ENCODE results near the gene TARBP1.
"Not testable (repeated sequence)": the region's sequence is repeated elsewhere in the genome, so short reads cannot be mapped to it uniquely, and the experiment has no call there.

Gene TARBP1

DNA sequence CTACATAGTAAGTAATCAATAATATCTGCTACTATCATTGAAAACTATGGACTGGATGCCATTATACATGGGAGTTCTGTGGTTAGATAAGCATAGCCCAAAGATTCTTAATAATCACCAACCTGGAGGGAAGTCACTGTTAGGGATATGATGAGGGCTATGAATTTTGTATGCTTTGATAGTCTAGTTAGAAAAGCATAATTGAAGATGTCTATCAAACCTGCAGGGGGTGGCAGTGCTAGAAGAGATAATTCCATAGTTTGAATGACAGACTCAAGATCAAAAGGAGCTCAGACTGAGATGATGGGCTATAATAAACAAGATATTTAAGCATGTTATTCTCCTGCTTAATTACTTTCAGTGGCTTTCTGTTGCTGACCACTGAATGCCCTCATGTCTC lies 121.1 kb downstream of the TARBP1 start:
- no peaks in the 10 kb centered on the region for H3K9me3 ChIP-seq (ENCODE audit: insufficient read depth, low read length, severe bottlenecking)
- DNase-seq (no peak), ATAC-seq (ENCODE audit: insufficient read depth, low read depth) (no peak)
- H3K4me2 ChIP-seq (ENCODE audit: insufficient read depth, low read length) = no peak overlapping the region
- H3K9ac ChIP-seq (ENCODE audit: low read depth, low read length) = no peak overlapping the region
- H3K4me3 ChIP-seq (ENCODE audit: low read depth in 1 of 2, low read length in 2 of 2) = no peak overlapping the region
- no peaks in the 10 kb centered on the region for H3K4me1 ChIP-seq (ENCODE audit: insufficient read depth, low read length)
- H3K27me3 ChIP-seq (ENCODE audit: insufficient read depth, low read length, poor library complexity) = peaks cover 4% of the 10 kb centered on the region
- no peak overlapping the region for H2AFZ ChIP-seq (ENCODE audit: low read depth, low read length)
- no peaks in the 10 kb centered on the region for H4K20me1 ChIP-seq (ENCODE audit: insufficient read depth, low read length)
- H3K36me3 ChIP-seq (ENCODE audit: insufficient read depth, low read length) = no peaks in the 10 kb centered on the region
- TF ChIP-seq, protein P1, sequence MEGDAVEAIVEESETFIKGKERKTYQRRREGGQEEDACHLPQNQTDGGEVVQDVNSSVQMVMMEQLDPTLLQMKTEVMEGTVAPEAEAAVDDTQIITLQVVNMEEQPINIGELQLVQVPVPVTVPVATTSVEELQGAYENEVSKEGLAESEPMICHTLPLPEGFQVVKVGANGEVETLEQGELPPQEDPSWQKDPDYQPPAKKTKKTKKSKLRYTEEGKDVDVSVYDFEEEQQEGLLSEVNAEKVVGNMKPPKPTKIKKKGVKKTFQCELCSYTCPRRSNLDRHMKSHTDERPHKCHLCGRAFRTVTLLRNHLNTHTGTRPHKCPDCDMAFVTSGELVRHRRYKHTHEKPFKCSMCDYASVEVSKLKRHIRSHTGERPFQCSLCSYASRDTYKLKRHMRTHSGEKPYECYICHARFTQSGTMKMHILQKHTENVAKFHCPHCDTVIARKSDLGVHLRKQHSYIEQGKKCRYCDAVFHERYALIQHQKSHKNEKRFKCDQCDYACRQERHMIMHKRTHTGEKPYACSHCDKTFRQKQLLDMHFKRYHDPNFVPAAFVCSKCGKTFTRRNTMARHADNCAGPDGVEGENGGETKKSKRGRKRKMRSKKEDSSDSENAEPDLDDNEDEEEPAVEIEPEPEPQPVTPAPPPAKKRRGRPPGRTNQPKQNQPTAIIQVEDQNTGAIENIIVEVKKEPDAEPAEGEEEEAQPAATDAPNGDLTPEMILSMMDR (IDR thresholded peaks at IDR 0.05; ENCODE audit: borderline replicate concordance, extremely low read depth, low read length, poor library complexity, severe bottlenecking) = no peak
- no peak for TF ChIP-seq EZH2 (IDR thresholded peaks at IDR 0.05; ENCODE audit: borderline replicate concordance, low read depth, low read length, severe bottlenecking)
- no peaks in the 10 kb centered on the region for H3K79me2 ChIP-seq (ENCODE audit: insufficient read depth, low read length)
- H3K27ac ChIP-seq (ENCODE audit: low read length) = no peak overlapping the region

DNA sequence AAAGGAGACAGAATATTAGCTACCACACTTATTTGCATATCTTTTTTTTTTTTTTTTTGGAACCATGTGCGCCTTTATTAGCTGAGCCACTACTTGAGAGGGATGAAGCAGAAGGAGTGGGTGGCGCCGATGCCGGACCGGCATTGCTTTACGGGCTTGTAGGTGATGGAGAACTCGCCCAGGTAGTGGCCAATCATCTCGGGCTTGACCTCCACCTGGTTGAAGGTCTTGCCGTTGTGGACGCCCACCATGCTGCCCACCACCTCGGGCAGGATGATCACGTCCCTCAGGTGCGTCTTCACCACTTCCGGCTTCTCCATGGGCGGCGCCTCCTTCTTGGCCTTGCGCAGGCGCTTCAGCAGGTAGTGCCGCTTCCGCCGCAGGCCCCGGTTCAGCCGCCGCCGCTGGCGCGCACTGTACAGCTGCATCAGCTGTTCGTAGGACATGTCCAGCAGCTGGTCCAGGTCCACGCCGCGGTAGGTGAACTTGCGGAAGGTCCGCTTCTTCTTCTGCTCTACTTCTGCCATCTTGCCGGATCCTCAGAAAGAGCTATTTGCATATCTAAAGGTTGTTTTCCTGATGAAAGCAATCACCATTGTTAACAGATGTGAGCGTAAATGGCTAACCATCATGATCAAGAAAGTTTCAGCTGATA lies 122.2 kb downstream of the TARBP1 start:
- ATAC-seq (ENCODE audit: insufficient read depth, low read depth) = not testable (repeated sequence)

DNA sequence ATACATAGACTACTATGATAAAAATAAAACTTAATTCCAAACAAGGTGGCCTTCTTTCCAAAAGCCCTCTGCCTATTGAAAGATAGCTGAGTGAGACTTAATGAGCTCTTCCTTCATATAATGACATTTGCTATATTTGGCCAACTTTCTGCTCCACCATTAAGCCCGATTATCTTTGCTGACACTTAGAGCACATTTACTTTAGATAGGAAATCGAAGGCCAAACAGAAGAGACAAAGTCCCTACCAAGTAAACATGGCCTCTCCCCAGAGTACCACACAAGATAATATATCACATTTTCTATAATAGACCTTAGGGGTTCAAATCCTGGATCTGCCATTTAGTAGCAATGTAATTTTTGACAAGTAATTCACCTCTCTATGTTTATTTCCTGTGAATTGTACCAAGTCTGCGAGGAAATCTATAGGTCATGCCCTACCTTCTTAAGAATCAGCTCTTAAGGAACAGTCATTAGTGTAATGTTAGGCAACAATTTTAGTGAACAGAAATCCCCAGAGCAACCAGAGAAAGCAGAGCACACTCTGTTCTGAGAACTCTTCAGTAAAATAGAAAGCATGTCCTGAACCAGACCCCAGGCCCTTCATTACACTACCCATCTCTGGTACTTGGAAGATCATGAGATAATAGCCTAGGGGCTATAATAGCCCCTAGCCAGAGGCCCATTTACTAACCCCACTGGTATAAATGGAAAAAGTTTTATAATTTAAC lies 123.0 kb downstream of the TARBP1 start:
- Histone ChIP-seq H3K79me2 (ENCODE audit: insufficient read depth, low read length) (no peaks in the 10 kb centered on the region), H3K4me3 (ENCODE audit: low read depth in 1 of 2, low read length in 2 of 2) (no peak overlapping the region), H3K27me3 (ENCODE audit: insufficient read depth, low read length, poor library complexity) (peaks cover 4% of the 10 kb centered on the region), H2AFZ (ENCODE audit: low read depth, low read length) (no peak overlapping the region), H3K4me2 (ENCODE audit: insufficient read depth, low read length) (no peak overlapping the region), H3K9me3 (ENCODE audit: insufficient read depth, low read length, severe bottlenecking) (no peaks in the 10 kb centered on the region), H3K4me1 (ENCODE audit: insufficient read depth, low read length) (no peaks in the 10 kb centered on the region), H3K9ac (ENCODE audit: low read depth, low read length) (no peak overlapping the region), H3K27ac (ENCODE audit: low read length) (no peak overlapping the region), H4K20me1 (ENCODE audit: insufficient read depth, low read length) (no peaks in the 10 kb centered on the region), H3K36me3 (ENCODE audit: insufficient read depth, low read length) (no peaks in the 10 kb centered on the region)
- ATAC-seq (ENCODE audit: insufficient read depth, low read depth) (no peak), DNase-seq (no peak)
- TF ChIP-seq EZH2 (IDR thresholded peaks at IDR 0.05; ENCODE audit: borderline replicate concordance, low read depth, low read length, severe bottlenecking) = no peak
- TF ChIP-seq, protein P1 (IDR thresholded peaks at IDR 0.05; ENCODE audit: borderline replicate concordance, extremely low read depth, low read length, poor library complexity, severe bottlenecking) = no peak

More for the DNA sequence above, 122.2 kb downstream of the TARBP1 start:
- H3K4me3 ChIP-seq (ENCODE audit: low read depth in 1 of 2, low read length in 2 of 2); H3K4me1 ChIP-seq (ENCODE audit: insufficient read depth, low read length); H3K79me2 ChIP-seq (ENCODE audit: insufficient read depth, low read length); H3K27ac ChIP-seq (ENCODE audit: low read length); H4K20me1 ChIP-seq (ENCODE audit: insufficient read depth, low read length); H3K9ac ChIP-seq (ENCODE audit: low read depth, low read length); H3K9me3 ChIP-seq (ENCODE audit: insufficient read depth, low read length, severe bottlenecking); H3K27me3 ChIP-seq (ENCODE audit: insufficient read depth, low read length, poor library complexity); H2AFZ ChIP-seq (ENCODE audit: low read depth, low read length); H3K4me2 ChIP-seq (ENCODE audit: insufficient read depth, low read length); H3K36me3 ChIP-seq (ENCODE audit: insufficient read depth, low read length); DNase-seq: not testable (repeated sequence)

DNA sequence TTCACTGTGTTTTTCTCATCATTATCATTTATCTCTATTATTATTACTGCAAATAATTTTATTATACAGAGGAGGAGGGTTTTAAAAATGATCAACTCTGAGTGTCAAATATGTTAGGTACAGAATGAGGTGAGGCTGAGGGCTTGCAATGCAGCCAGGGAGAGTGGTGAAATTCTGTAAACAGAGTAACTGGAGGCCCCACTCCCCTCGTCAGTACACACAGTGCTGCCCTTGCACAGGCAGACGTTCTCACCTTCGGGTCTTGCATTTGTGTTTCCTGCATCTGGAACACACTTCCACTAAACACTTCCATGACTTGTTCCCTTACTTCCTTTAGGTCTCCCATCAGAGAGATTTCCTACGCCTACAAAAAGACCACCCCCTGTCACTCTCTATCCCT lies 130.0 kb downstream of the TARBP1 start:
- Histone ChIP-seq H4K20me1 (ENCODE audit: insufficient read depth, low read length) (no peaks in the 10 kb centered on the region), H3K4me3 (ENCODE audit: low read depth in 1 of 2, low read length in 2 of 2) (no peak overlapping the region), H3K9me3 (ENCODE audit: insufficient read depth, low read length, severe bottlenecking) (no peaks in the 10 kb centered on the region), H3K4me1 (ENCODE audit: insufficient read depth, low read length) (no peaks in the 10 kb centered on the region), H2AFZ (ENCODE audit: low read depth, low read length) (no peak overlapping the region), H3K27me3 (ENCODE audit: insufficient read depth, low read length, poor library complexity) (peaks cover 3% of the 10 kb centered on the region), H3K27ac (ENCODE audit: low read length) (no peak overlapping the region), H3K36me3 (ENCODE audit: insufficient read depth, low read length) (no peaks in the 10 kb centered on the region), H3K79me2 (ENCODE audit: insufficient read depth, low read length) (no peaks in the 10 kb centered on the region), H3K4me2 (ENCODE audit: insufficient read depth, low read length) (no peak overlapping the region), H3K9ac (ENCODE audit: low read depth, low read length) (no peak overlapping the region)
- TF ChIP-seq, protein P1 (IDR thresholded peaks at IDR 0.05; ENCODE audit: borderline replicate concordance, extremely low read depth, low read length, poor library complexity, severe bottlenecking) = no peak
- no peak for TF ChIP-seq EZH2 (IDR thresholded peaks at IDR 0.05; ENCODE audit: borderline replicate concordance, low read depth, low read length, severe bottlenecking)
- no peak for DNase-seq
- ATAC-seq (ENCODE audit: insufficient read depth, low read depth) = no peak
